Activated T-helper 1 cell treated with anti-CD3 and anti-CD28 coated beads, Interleukin-12 subunit alpha, Interleukin-12 subunit beta, Interleukin-2, Interleukin-4 antibody, amounts not matched to agents 30 ng/mL and 10 ng/mL and 1 ng/mL, durations not matched to agents 14 hours and 24 hours and 36 hours (primary cell): ENCODE data around the gene SMAD6. TPM values are rescaled to one million over a fixed set of nuclear protein-coding genes. Genes with fewer than 3 reads are reported as not detected.

ENCODE experiments used
- total RNA-seq: library from RNA; stranded (reverse); gene quantifications from 2 replicates; pipeline ENCODE4 v1.2.3, GENCODE V29; 2022

SMAD6 gene
- total RNA-seq, 1 donor from 2014 or later = 0.34 TPM

Other genes with a start within 250 kb of the SMAD6 start
- 37.3 and 39.0 TPM in 2 replicates for gene SNAPC5, start 204.5 kb upstream of the SMAD6 start, total RNA-seq
- gene RPL4, start 197.4 kb upstream of the SMAD6 start, total RNA-seq = 3,069 and 3,091 TPM in 2 replicates
- gene ZWILCH, start 196.9 kb upstream of the SMAD6 start, total RNA-seq = 37.5 and 42.2 TPM in 2 replicates
- gene LCTL, start 136.2 kb upstream of the SMAD6 start, total RNA-seq = not detected in 2 replicates